Measurements from ENCODE around the gene ZNHIT1.
"Not testable (repeated sequence)": the region's sequence is repeated elsewhere in the genome, so short reads cannot be mapped to it uniquely, and the experiment has no call there.

Gene ZNHIT1

GRCh38 chr7:101189109-101189508 is 28.9 kb upstream of the ZNHIT1 start:
- no peak for DNase-seq

GRCh38 chr7:101195884-101196283 is 22.1 kb upstream of the ZNHIT1 start:
- DNase-seq: no peak

GRCh38 chr7:101197991-101198390 is 20.0 kb upstream of the ZNHIT1 start:
- DNase-seq: no peak

DNA sequence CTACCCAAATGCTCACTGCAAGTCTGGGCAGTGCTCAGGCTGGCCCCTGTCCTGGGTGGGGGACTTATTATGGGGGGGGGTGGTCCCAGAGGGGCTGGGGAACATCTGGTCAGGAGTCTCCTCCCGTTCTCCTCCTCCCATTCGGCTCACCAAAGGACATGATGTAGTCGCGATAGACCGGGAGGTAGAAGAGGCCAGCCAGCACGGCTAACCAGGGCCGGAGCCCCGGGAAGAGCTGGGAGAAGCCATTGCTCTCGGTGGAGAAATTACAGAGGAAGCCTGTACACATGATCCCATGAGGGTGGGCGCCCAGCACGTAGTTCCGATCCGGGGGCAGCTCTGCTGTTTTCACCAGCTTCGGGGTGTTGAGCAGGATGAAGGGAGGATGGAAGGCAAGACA is 19.5 kb upstream of the ZNHIT1 start:
- DNase-seq: no peak

- not testable (repeated sequence) for DNase-seq
Observed at GRCh38 chr7:101199522-101199921, 18.4 kb upstream of the ZNHIT1 start.

GRCh38 chr7:101200504-101200861 is 17.5 kb upstream of the ZNHIT1 start:
- DNase-seq: no peak

DNA sequence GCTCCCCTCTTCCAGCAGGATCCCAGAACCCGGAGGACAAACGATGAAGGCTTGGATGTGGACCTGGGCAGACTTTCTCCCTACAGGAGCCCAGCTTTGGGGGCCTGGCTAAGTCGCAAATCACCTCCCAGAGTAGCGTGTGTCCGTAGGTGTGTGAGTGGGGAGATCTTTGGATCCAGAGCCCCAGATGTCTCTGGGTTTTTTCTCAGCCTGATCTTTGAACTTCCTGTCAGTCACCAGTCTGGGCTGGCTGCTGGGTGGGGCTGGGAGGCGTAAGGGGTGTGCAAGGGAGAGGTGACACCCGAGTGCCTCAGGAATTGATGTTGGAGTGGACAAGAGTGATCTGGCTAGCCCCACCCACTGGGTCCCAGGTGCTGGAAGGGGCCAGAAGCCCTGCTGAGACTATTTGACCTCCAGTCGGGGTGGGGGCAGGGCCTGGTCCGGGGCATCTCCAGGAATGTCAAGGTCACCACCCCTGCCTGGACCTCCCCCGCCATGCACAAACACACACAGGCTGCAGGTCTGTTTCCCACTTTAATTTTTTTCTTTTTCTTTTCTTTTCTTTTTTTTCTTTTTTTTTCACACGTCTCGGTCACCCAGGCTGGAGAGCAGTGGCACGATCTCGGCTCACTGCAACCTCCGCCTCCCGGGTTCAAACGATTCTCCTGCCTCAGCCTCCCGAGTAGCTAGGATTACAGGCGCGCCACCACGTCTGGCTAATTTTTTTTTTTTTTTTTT is 16.9 kb upstream of the ZNHIT1 start, which contains the start of gene MOGAT3:
Gene MOGAT3, minus strand, starts transcription at position 175 of the 738 bp plus-strand sequence. CDS start 182 bp downstream, outside the sequence.
- no peak for DNase-seq

DNA sequence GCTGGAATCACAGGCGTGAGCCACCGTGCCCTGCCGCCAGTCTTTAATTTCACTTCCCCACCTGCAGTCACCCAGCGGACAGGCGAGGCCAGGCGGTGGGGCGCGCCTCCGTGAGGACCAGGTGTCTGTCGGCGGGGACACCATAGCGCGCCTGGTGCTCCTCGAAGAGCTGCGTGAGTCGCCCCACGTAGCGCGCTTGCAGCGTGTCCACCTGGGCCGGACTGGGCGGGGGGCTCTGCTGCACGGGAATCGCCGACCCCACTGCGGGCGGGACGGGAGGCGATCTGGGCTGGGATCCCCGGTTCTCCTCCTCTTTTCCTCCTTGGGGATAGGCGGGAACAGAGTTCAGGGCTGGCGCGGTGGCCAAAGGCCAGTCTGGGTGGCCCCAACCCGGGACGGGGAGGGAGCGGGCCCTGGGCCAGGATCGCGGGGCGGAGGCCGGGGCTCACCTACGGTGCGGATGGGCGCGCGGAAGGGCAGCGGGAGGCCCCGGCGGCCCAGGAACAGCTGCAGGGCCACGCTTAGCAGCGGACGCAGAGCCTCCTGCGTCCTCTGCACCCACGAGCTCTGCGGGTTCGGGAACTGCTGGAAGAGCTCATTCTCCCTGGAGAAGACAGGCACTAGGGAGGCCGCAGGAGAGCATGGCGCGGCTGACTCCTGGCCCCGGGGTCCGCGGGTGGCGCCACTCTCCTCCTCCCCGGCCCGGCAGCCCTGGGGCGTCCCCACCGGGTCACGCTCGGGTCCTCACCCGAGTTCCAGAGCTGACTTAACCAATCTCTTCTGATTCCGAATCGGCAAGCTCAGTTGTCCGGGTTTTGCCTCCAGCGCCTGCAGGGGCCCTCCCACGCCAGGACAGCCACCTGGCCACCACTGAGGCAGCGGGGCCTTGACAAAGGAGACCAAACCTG is 16.0 kb upstream of the ZNHIT1 start:
- DNase-seq: no peak

GRCh38 chr7:101202603-101202918 is 15.4 kb upstream of the ZNHIT1 start:
- no peak for DNase-seq

DNA sequence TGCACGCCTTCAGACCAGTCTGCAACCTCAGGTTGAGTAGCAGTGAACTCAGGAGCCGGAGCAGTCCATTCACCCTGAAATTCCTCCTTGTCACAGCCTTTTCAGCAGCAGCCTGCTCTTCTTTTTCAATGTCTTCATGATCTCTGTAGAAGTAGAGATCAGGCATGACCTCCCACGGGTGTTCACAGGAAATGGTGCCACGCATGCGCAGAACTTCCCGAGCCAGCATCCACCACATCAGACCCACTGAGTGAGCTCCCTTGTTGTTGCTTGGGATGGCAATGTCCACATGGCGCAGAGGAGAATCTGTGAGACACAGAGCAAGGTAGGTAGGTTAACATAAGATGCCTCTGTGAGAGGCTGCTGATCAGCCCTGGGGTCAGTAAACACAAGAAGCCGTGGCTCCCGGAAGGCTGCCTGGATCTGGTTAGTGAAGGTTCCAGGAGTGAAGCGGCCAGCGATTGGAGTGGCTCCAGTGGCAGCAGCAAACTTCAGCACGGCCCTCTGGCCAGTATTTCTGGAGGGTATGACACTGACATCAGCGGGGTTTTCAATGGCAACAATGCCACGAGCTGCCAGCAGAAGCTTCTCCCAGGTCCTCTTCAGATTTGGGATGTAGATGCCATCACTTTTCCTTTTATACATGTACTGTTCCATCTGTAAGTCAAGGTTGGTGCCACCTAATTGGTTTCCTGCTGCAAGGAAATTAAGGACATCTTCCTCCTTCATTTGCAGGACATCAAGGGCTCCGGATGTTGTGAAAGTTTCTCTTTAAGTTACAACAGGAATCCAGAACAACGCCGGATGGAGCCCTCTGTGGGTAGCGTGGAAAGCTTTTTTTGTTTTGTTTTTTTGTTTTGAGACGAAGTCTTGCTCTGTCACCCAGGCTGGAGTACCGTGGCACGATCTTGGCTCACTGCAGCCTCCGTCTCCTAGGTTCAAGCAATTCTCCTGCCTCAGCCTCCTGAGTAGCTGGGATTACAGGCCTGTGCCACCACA is 13.9 kb upstream of the ZNHIT1 start:
- not testable (repeated sequence) for DNase-seq

DNA sequence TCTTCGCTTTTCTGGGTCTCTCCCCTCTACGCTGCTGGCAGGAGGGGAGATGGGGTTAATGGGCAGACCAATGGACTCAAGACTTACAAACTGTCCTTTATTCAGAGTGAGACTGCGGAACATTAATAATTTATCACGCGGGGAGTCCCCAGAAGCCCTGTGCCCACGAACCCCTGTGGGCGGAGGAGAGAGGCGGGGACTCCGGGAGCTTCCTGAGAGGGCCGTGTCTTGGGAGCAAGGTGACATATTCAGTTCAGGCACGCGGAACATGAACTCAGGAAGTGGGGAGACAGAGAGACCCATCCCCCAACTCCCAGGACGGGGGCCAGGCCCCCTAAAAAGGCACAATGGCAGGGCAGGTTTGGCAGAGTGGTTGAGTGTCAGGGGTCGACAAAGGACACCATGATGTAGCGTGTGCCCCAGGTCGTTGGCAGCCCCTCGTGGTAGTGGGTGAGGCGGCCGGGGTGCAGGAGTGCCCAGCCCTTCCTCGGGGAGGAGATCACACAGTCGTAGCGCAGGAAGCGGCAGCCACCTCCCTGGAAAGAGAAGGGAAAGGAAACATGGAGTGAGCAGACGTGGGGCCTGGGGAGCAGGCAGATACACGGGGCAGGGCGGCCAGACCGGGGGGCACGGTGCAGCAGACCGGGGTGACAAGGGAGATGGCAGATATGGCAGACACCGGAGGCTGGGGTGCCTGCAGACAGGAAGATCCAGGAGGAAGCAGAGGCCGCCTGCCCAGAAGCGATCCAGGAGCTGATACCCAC is 11.9 kb upstream of the ZNHIT1 start:
- no peak for DNase-seq

- no peak for DNase-seq
Observed at GRCh38 chr7:101206665-101207042, 11.3 kb upstream of the ZNHIT1 start.

DNA sequence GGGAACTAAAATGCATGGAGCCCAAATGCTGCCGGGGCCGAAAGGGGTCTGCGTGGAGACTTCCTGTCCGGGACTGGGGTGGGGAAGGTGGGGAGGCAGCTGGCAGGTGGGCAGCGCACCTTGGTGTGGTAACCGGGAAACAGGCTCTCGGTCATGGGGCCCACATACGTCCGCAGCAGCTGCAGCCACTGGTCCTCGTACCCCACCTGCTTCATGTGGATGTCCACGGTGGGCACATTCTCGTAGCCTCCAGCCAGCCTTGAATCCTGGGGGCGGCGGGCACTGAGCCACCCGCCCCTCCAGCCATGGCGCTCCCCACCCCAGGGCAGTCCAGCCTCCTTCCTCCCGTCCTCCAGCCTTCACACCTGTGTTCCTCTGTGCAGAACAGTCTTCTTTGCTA is 10.5 kb upstream of the ZNHIT1 start:
- no peak for DNase-seq

GRCh38 chr7:101208794-101209193 is 9.2 kb upstream of the ZNHIT1 start:
- no peak for DNase-seq

- DNase-seq: no peak
Observed at GRCh38 chr7:101210143-101210542, 7.8 kb upstream of the ZNHIT1 start.

DNA sequence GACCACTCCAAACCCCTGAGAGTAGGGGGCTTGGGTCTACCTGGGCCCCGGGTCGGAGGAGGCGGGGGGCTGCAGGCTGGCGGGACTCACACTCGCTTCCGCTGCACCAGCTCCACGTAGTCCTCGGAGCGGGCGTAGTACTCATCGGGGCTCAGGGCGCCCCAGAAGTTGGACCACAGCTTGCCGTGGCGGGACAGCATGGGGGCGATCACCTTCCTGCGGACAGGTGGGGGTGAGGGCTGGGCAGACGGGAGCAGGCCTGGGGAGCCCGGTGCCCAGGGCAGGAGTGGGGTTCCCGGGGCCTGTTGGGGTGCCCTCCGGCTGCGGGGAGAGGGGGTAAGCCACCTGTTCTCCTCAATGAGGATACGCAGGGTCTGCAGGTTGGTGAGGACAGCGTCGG is 6.5 kb upstream of the ZNHIT1 start:
- DNase-seq: no peak

- no peak for DNase-seq
Observed at GRCh38 chr7:101212014-101212413, 6.0 kb upstream of the ZNHIT1 start.

DNA sequence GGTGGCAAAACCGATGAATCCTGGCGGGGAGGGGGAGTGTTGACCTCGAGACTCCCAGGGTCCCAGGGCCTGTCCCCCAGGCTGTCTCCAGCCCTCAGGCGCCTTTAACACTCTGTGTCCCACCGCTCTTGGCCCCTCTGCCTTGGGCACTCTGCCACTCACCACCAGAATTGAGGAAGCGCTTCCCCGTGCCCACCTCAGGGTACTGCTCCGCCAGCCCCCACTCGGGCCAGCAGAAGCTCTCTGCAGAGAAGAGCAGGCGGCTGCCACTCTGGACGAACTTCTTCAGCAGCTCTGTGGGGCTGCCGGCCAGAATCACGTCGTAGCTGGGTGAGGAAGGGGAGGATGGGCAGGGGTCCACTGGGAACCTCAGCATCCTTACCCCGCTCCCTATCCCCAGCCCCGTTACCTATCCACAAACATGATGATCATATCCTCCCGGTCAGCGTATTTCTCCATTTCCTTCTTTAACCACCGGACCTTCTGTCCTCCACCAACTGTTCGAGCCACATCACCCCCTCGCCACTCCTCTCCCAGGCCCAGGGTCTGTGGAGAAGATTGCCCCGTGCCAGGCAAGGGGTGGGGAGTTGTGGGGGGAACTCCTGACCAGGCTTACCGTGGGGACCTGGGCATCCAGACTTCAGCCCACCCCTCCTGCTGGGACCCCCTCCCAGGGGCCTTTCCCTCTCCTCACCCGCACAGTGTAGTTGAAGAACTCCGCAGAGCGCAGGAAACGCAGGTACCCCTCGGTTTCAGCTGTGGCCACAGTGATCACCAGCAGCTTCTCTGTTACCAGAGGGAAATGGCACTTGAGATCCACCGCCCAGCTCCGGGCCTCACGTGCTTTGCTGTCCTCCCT is 1.7 kb upstream of the ZNHIT1 start:
- no peak for DNase-seq

GRCh38 chr7:101216860-101217387 is 1.0 kb upstream of the ZNHIT1 start:
- peak; percentile 22 for DNase-seq

- peak; percentile 60 for DNase-seq
Observed at GRCh38 chr7:101218236-101219125, 516 bp downstream of the ZNHIT1 start.
